ENCODE results near the gene SEZ6. TPM values are rescaled to one million over a fixed set of nuclear protein-coding genes. Genes with fewer than 3 reads are reported as not detected.

SEZ6 gene
- polyA plus RNA-seq, 3 donors, result 0.17 to 0.33 (median 0.18) TPM

DNA sequence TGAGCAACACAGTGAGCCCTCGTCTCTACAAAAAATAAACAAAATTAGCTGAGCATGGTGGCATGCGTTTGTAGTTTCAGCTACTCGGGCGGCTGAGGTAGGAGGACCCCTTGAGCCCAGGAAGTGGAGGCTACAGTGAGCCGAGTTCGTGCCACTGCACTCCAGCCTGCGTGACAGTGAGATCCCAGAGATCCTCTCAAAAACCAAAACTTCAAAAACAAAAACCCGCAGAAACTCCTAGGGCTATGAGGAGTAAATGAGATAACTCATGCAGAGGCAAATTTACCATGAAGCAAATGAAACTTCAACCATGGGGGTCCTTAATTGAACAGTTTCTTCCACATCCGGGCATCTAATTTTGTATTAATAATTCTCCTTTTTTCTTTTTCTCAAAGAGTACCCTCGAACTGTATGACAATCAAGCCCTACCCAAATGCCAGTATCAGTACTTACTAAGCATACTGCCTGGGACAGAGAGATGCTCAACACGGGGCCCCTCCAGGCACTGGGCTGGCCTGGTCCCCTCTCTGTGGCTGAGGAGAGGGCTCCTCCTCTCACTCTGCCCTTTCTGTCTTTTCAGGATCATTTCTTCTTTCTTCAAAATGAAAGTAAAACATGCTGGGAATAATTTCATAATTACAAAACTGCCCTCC is 36.3 kb upstream of the SEZ6 start:
- H3K36me3 Mint-ChIP-seq, result peaks cover 0 to 7% of the 10 kb centered on the region in 2 donors
- peak overlapping the region in 1 of 3 experiments; percentile 60 for H3K4me3 ChIP-seq (replicated peaks in 1 of 3; ENCODE audit: low read depth in 2 of 3, low read length in 3 of 3)
- H3K9me3 Mint-ChIP-seq, result no peaks in the 10 kb centered on the region
- intact Hi-C loops (cut with micrococcal nuclease), result no loop called here
- H3K4me1 ChIP-seq (ENCODE audit: control insufficient read depth in 1 of 2, insufficient read depth in 2 of 2, low read length in 2 of 2), result peaks cover 53 to 54% of the 10 kb centered on the region in 2 donors
- peaks cover 54% of the 10 kb centered on the region for H3K4me1 Mint-ChIP-seq
- H2AFZ ChIP-seq (ENCODE audit: insufficient read depth, low read depth, low read length, poor library complexity, severe bottlenecking), result no peak overlapping the region
- TF ChIP-seq, protein P1, sequence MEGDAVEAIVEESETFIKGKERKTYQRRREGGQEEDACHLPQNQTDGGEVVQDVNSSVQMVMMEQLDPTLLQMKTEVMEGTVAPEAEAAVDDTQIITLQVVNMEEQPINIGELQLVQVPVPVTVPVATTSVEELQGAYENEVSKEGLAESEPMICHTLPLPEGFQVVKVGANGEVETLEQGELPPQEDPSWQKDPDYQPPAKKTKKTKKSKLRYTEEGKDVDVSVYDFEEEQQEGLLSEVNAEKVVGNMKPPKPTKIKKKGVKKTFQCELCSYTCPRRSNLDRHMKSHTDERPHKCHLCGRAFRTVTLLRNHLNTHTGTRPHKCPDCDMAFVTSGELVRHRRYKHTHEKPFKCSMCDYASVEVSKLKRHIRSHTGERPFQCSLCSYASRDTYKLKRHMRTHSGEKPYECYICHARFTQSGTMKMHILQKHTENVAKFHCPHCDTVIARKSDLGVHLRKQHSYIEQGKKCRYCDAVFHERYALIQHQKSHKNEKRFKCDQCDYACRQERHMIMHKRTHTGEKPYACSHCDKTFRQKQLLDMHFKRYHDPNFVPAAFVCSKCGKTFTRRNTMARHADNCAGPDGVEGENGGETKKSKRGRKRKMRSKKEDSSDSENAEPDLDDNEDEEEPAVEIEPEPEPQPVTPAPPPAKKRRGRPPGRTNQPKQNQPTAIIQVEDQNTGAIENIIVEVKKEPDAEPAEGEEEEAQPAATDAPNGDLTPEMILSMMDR (IDR thresholded peaks at IDR 0.05), result no peak
- peak overlapping the region; percentile 62 for H3K4me2 ChIP-seq (replicated peaks; ENCODE audit: extremely low read depth, low read length, poor library complexity, severe bottlenecking)
- no peaks in the 10 kb centered on the region for H3K9me3 ChIP-seq (replicated peaks in 1 of 2; ENCODE audit: control insufficient read depth in 1 of 2, insufficient read depth in 1 of 2, low read length in 2 of 2)
- H3K27me3 Mint-ChIP-seq (ENCODE audit: low read depth in 3 of 3), result peaks cover 0 to 7% (median 5%) of the 10 kb centered on the region in 3 donors
- H3K27me3 ChIP-seq (ENCODE audit: control insufficient read depth in 2 of 2, insufficient read depth in 2 of 2, low read length in 2 of 2), result peaks cover 7 to 14% of the 10 kb centered on the region in 2 donors
- WGBS (ENCODE audit: insufficient coverage), result 92% methylated on average over 5 of the region's 11 CpGs
- no peaks in the 10 kb centered on the region for H3K36me3 ChIP-seq (replicated peaks in 1 of 2; ENCODE audit: control insufficient read depth in 1 of 2, insufficient read depth in 2 of 2, low read length in 2 of 2)
- DNase-seq, result peak in 1 of 3 donors; percentile 27
- peak overlapping the region; percentile 81 to 84 for H3K27ac ChIP-seq (ENCODE audit: low read depth in 1 of 2, low read length in 2 of 2)
- H3K4me3 Mint-ChIP-seq, result peak overlapping the region; percentile 56 to 63
- no peaks in the 10 kb centered on the region for H3K79me2 ChIP-seq (ENCODE audit: insufficient read depth, low read length)
- no peak overlapping the region for H3K9ac ChIP-seq (ENCODE audit: insufficient read depth, low read length, poor library complexity, severe bottlenecking)
- no peaks in the 10 kb centered on the region for H4K20me1 ChIP-seq (ENCODE audit: insufficient read depth, low read length)
- peak overlapping the region; percentile 85 to 96 (median 93) for H3K27ac Mint-ChIP-seq

DNA sequence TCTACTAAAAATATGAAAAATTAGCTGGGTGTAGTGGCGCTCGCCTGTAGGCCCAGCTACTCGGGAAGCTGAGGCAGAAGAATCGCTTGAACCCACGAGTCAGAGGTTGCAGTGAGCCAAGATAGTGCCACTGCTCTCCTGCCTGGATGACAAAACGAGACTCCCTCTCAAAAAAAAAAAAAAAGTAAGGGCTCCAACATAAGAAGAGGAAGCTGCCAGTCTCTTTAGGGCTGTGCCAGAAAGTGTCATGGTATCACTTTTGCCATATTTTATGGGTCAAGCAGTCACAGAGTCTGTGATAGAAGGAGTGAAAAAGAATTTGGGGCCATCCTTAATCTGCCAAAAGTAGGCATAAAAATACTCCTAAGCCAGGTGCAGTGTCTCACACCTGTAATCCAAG is 35.7 kb upstream of the SEZ6 start:
- H3K36me3 ChIP-seq (replicated peaks in 1 of 2; ENCODE audit: control insufficient read depth in 1 of 2, insufficient read depth in 2 of 2, low read length in 2 of 2), result no peaks in the 10 kb centered on the region
- peak; percentile 33 to 50 (median 39) for DNase-seq
- WGBS (ENCODE audit: insufficient coverage), result 71% methylated on average over 5 of the region's 6 CpGs
- H3K4me1 Mint-ChIP-seq, result peaks cover 51% of the 10 kb centered on the region
- H3K27me3 Mint-ChIP-seq (ENCODE audit: low read depth in 3 of 3), result peaks cover 0 to 7% (median 5%) of the 10 kb centered on the region in 3 donors
- no peaks in the 10 kb centered on the region for H3K9me3 ChIP-seq (replicated peaks in 1 of 2; ENCODE audit: control insufficient read depth in 1 of 2, insufficient read depth in 1 of 2, low read length in 2 of 2)
- TF ChIP-seq, protein P1 (IDR thresholded peaks at IDR 0.05), result no peak
- H3K79me2 ChIP-seq (ENCODE audit: insufficient read depth, low read length), result no peaks in the 10 kb centered on the region
- intact Hi-C loops (cut with micrococcal nuclease), result no loop called here
- H3K27ac ChIP-seq (ENCODE audit: low read depth in 1 of 2, low read length in 2 of 2), result no peak overlapping the region
- no peaks in the 10 kb centered on the region for H4K20me1 ChIP-seq (ENCODE audit: insufficient read depth, low read length)
- H3K4me3 ChIP-seq (replicated peaks in 1 of 3; ENCODE audit: low read depth in 2 of 3, low read length in 3 of 3), result no peak overlapping the region
- H3K36me3 Mint-ChIP-seq, result peaks cover 0 to 7% of the 10 kb centered on the region in 2 donors
- H3K4me2 ChIP-seq (replicated peaks; ENCODE audit: extremely low read depth, low read length, poor library complexity, severe bottlenecking), result no peak overlapping the region
- peaks cover 49 to 51% of the 10 kb centered on the region in 2 donors for H3K4me1 ChIP-seq (ENCODE audit: control insufficient read depth in 1 of 2, insufficient read depth in 2 of 2, low read length in 2 of 2)
- no peak overlapping the region for H3K9ac ChIP-seq (ENCODE audit: insufficient read depth, low read length, poor library complexity, severe bottlenecking)
- H3K27me3 ChIP-seq (ENCODE audit: control insufficient read depth in 2 of 2, insufficient read depth in 2 of 2, low read length in 2 of 2), result peaks cover 11 to 20% of the 10 kb centered on the region in 2 donors
- H3K27ac Mint-ChIP-seq, result peak overlapping the region; percentile 7 to 96 (median 93)
- no peak overlapping the region for H2AFZ ChIP-seq (ENCODE audit: insufficient read depth, low read depth, low read length, poor library complexity, severe bottlenecking)
- H3K9me3 Mint-ChIP-seq, result no peaks in the 10 kb centered on the region
- H3K4me3 Mint-ChIP-seq, result no peak overlapping the region

All from CD14-positive monocyte (primary cell).